ENCODE results near the gene HERC4. TPM values are rescaled to one million over a fixed set of nuclear protein-coding genes. Genes with fewer than 3 reads are reported as not detected.
"Not testable (repeated sequence)": the region's sequence is repeated elsewhere in the genome, so short reads cannot be mapped to it uniquely, and the experiment has no call there.

The HERC4 gene
- total RNA-seq, 3 donors from 2014 or later = 16.5 to 22.8 (median 20.3) TPM

- ATAC-seq (no peak), DNase-seq (no peak)
- H3K4me3 Mint-ChIP-seq = no peak overlapping the region
- peaks cover 52% of the 10 kb centered on the region for H3K4me1 Mint-ChIP-seq (ENCODE audit: low read depth)
- H3K36me3 Mint-ChIP-seq (ENCODE audit: insufficient read depth) = peaks cover 13% of the 10 kb centered on the region
- no peaks in the 10 kb centered on the region for H3K9me3 Mint-ChIP-seq
- no peaks in the 10 kb centered on the region for H3K27me3 Mint-ChIP-seq (ENCODE audit: low read depth)
These were observed 25.6 kb downstream of the HERC4 start for GRCh38 chr10:68049289-68050078.

- H3K27me3 Mint-ChIP-seq (ENCODE audit: low read depth) = no peaks in the 10 kb centered on the region
- H3K36me3 Mint-ChIP-seq (ENCODE audit: insufficient read depth) = peaks cover 14% of the 10 kb centered on the region
- DNase-seq (no peak), ATAC-seq (no peak)
- peaks cover 48% of the 10 kb centered on the region for H3K4me1 Mint-ChIP-seq (ENCODE audit: low read depth)
- H3K9me3 Mint-ChIP-seq = no peaks in the 10 kb centered on the region
- no peak overlapping the region for H3K4me3 Mint-ChIP-seq
These were observed 27.3 kb downstream of the HERC4 start for GRCh38 chr10:68047554-68048327.

GRCh38 chr10:68047122-68047521, 28.0 kb downstream of the HERC4 start:
- H3K4me3 Mint-ChIP-seq = no peak overlapping the region
- no peaks in the 10 kb centered on the region for H3K27me3 Mint-ChIP-seq (ENCODE audit: low read depth)
- peaks cover 14% of the 10 kb centered on the region for H3K36me3 Mint-ChIP-seq (ENCODE audit: insufficient read depth)
- no peaks in the 10 kb centered on the region for H3K9me3 Mint-ChIP-seq
- no peak for ATAC-seq
- DNase-seq = no peak
- peaks cover 45% of the 10 kb centered on the region for H3K4me1 Mint-ChIP-seq (ENCODE audit: low read depth)

- no peak for ATAC-seq
- H3K27me3 Mint-ChIP-seq (ENCODE audit: low read depth) = no peaks in the 10 kb centered on the region
- H3K4me3 Mint-ChIP-seq = no peak overlapping the region
- H3K9me3 Mint-ChIP-seq = no peaks in the 10 kb centered on the region
- DNase-seq = no peak
- peaks cover 12% of the 10 kb centered on the region for H3K36me3 Mint-ChIP-seq (ENCODE audit: insufficient read depth)
- H3K4me1 Mint-ChIP-seq (ENCODE audit: low read depth) = peaks cover 41% of the 10 kb centered on the region
These were observed 28.4 kb downstream of the HERC4 start for GRCh38 chr10:68046642-68047041.

DNA sequence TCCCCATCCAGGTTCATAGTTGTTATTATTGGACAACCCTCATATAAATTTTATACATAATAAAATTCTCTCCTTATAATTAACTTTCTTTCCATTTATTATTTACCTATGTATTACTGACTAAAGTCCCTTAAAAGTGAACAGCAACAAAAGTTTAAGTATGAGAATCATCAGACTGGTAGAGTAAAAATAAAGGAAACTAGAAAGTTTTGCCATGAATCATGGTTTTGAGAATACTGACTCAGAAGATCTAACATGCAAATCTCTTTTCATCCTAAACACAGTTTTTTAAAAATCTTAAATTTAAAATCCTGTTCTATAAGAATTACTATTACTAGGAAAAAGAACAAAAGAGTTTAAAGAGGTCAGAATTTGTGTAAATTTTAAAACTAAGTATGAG, 32.1 kb downstream of the HERC4 start:
- no peaks in the 10 kb centered on the region for H3K27me3 Mint-ChIP-seq (ENCODE audit: low read depth)
- H3K36me3 Mint-ChIP-seq (ENCODE audit: insufficient read depth) = peaks cover 14% of the 10 kb centered on the region
- no peaks in the 10 kb centered on the region for H3K9me3 Mint-ChIP-seq
- no peak overlapping the region for H3K4me3 Mint-ChIP-seq
- peaks cover 28% of the 10 kb centered on the region for H3K4me1 Mint-ChIP-seq (ENCODE audit: low read depth)
- DNase-seq (no peak), ATAC-seq (peak; percentile 76 to 84)

- no peaks in the 10 kb centered on the region for H3K27me3 Mint-ChIP-seq (ENCODE audit: low read depth)
- ATAC-seq (no peak), DNase-seq (no peak)
- H3K36me3 Mint-ChIP-seq (ENCODE audit: insufficient read depth) = peaks cover 27% of the 10 kb centered on the region
- H3K4me3 Mint-ChIP-seq = no peak overlapping the region
- H3K4me1 Mint-ChIP-seq (ENCODE audit: low read depth) = no peaks in the 10 kb centered on the region
- no peaks in the 10 kb centered on the region for H3K9me3 Mint-ChIP-seq
These were observed 43.0 kb downstream of the HERC4 start for GRCh38 chr10:68032113-68032512.

DNA sequence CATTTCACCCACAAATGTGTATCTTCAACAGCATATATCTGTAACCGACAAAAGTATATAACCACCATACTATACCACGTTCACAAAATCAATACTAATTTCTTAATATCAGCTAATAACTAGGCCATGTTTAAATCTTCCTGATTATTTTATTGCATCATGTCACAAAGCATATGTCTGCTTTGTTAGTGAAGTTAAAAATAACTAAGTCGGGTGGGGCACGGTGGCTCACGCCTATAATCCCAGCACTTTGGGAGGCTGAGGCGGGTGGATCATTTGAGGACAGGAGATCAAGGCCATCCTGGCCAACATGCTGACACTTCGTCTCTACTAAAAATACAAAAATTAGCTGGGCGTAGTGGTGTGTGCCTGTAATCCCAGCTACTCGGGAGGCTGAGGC, 47.7 kb downstream of the HERC4 start:
- DNase-seq (no peak), ATAC-seq (no peak)
- peaks cover 26% of the 10 kb centered on the region for H3K36me3 Mint-ChIP-seq (ENCODE audit: insufficient read depth)
- no peak overlapping the region for H3K4me3 Mint-ChIP-seq
- H3K4me1 Mint-ChIP-seq (ENCODE audit: low read depth) = peaks cover 3% of the 10 kb centered on the region
- H3K27me3 Mint-ChIP-seq (ENCODE audit: low read depth) = no peaks in the 10 kb centered on the region
- no peaks in the 10 kb centered on the region for H3K9me3 Mint-ChIP-seq

GRCh38 chr10:68023292-68023691, 51.8 kb downstream of the HERC4 start:
- ATAC-seq (no peak), DNase-seq (no peak)
- H3K36me3 Mint-ChIP-seq (ENCODE audit: insufficient read depth) = peaks cover 42% of the 10 kb centered on the region
- H3K9me3 Mint-ChIP-seq = no peaks in the 10 kb centered on the region
- no peak overlapping the region for H3K4me3 Mint-ChIP-seq
- H3K27me3 Mint-ChIP-seq (ENCODE audit: low read depth) = no peaks in the 10 kb centered on the region
- H3K4me1 Mint-ChIP-seq (ENCODE audit: low read depth) = peaks cover 4% of the 10 kb centered on the region

DNA sequence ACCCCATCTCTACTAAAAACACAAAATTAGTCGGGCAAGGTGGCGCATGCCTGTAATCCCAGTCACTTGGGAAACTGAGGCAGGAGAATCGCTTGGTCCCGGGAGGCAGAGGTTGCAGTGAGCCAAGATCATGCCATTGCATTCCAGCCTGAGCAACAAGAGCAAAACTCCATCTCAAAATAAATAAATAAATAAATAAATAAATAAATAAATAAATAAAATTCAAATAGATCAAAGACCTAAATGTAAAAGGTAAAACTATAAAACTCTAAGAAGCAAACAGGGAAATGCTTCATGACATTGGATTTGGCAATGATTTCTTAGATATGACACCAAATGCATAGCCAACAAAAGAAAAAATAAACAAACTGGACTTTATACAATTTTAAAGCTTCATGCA, 52.8 kb downstream of the HERC4 start:
- not testable (repeated sequence) for H3K4me3 Mint-ChIP-seq; H3K4me1 Mint-ChIP-seq (ENCODE audit: low read depth); H3K9me3 Mint-ChIP-seq; ATAC-seq; H3K27me3 Mint-ChIP-seq (ENCODE audit: low read depth); DNase-seq
- H3K36me3 Mint-ChIP-seq (ENCODE audit: insufficient read depth) = peaks cover 40% of the 10 kb centered on the region

DNA sequence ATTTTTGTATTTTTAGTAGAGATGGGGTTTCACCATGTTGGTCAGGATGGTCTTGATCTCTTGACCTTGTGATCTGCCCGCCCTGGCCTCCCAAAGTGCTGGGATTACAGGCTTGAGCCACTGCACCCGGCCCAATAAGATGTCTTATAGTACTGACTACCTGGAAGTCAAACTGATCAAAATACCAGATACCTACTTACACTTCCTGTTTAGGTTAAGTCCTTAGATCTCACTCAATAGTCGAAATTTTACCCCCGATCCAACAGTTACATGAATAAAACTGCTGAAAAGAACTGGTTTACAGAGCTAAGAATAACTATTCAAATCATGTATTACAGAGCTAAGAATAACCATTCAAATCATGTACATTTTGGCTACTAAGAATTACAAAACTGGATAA, 58.6 kb downstream of the HERC4 start:
- H3K4me3 Mint-ChIP-seq; DNase-seq; ATAC-seq; H3K4me1 Mint-ChIP-seq (ENCODE audit: low read depth); H3K27me3 Mint-ChIP-seq (ENCODE audit: low read depth); H3K9me3 Mint-ChIP-seq: not testable (repeated sequence)
- peaks cover 37% of the 10 kb centered on the region for H3K36me3 Mint-ChIP-seq (ENCODE audit: insufficient read depth)

DNA sequence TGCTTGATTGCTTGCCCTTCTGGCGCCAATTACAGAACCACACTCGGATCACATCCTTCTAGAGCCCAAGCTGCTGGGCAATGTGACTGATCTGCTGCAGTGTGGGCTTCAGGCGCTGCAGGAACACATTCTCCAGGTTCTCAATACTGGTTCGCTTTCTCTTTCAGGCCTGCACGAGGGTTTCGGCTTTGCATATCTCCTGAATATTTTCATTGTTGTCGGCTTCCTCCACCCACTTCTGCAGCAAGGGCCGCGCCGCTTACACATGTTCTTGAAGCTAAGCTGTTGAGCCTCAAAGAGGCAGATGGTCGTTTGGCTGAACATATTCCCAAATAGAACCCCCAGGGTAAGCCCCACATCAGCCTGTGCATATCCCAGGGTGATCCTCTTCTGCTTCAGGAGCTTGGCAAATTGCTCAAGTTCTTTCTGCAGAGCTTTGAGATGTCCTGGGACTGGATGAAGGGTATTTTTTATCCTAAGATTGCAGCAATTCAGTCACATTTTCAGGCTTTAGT, 64.6 kb downstream of the HERC4 start:
- H3K27me3 Mint-ChIP-seq (ENCODE audit: low read depth) = no peaks in the 10 kb centered on the region
- H3K4me1 Mint-ChIP-seq (ENCODE audit: low read depth) = no peaks in the 10 kb centered on the region
- H3K4me3 Mint-ChIP-seq = no peak overlapping the region
- H3K9me3 Mint-ChIP-seq = no peaks in the 10 kb centered on the region
- DNase-seq (no peak), ATAC-seq (no peak)
- peaks cover 46% of the 10 kb centered on the region for H3K36me3 Mint-ChIP-seq (ENCODE audit: insufficient read depth)

- H3K36me3 Mint-ChIP-seq (ENCODE audit: insufficient read depth) = peaks cover 61% of the 10 kb centered on the region
- ATAC-seq = no peak
- H3K9me3 Mint-ChIP-seq = no peaks in the 10 kb centered on the region
These were observed 67.7 kb downstream of the HERC4 start for GRCh38 chr10:68007356-68007755.

GRCh38 chr10:68001539-68001938, 73.5 kb downstream of the HERC4 start:
- H3K9me3 Mint-ChIP-seq = no peaks in the 10 kb centered on the region
- H3K4me1 Mint-ChIP-seq (ENCODE audit: low read depth) = peaks cover 2% of the 10 kb centered on the region
- no peak for DNase-seq
- H3K27me3 Mint-ChIP-seq (ENCODE audit: low read depth) = no peaks in the 10 kb centered on the region
- no peak for ATAC-seq
- no peak overlapping the region for H3K4me3 Mint-ChIP-seq
- H3K36me3 Mint-ChIP-seq (ENCODE audit: insufficient read depth) = peaks cover 27% of the 10 kb centered on the region

More at GRCh38 chr10:68007356-68007755, 67.7 kb downstream of the HERC4 start:
- peaks cover 2% of the 10 kb centered on the region for H3K4me1 Mint-ChIP-seq (ENCODE audit: low read depth)
- DNase-seq = no peak
- H3K4me3 Mint-ChIP-seq = no peak overlapping the region
- no peaks in the 10 kb centered on the region for H3K27me3 Mint-ChIP-seq (ENCODE audit: low read depth)

DNA sequence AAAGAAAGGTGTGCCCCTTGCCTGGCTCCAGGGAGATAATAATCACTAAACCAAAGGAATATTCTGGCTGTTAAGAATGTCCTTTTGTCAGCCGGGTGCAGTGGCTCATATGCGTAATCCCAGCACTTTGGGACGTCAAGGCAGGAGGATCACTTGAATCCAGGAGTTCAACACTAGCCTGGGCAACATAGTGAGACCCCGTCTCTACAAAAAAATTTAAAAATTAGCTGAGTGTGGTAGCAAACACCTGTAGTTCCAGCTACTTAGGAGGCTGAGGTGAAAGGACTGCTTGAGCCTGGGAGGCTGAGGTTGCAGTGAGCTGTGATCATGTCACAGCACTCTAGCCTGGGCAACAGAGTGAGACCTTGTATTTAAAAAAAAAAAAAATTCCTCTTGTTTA, 74.1 kb downstream of the HERC4 start:
- Mint-ChIP-seq H3K27me3 (ENCODE audit: low read depth) (no peaks in the 10 kb centered on the region), H3K9me3 (no peaks in the 10 kb centered on the region), H3K4me1 (ENCODE audit: low read depth) (peaks cover 2% of the 10 kb centered on the region), H3K36me3 (ENCODE audit: insufficient read depth) (peaks cover 26% of the 10 kb centered on the region), H3K4me3 (no peak overlapping the region)
- ATAC-seq (no peak), DNase-seq (no peak)

GRCh38 chr10:67990093-67990492, 85.0 kb downstream of the HERC4 start:
- Mint-ChIP-seq H3K36me3 (ENCODE audit: insufficient read depth) (peaks cover 38% of the 10 kb centered on the region), H3K27me3 (ENCODE audit: low read depth) (no peaks in the 10 kb centered on the region), H3K4me3 (no peak overlapping the region), H3K9me3 (no peaks in the 10 kb centered on the region), H3K4me1 (ENCODE audit: low read depth) (peaks cover 9% of the 10 kb centered on the region)
- ATAC-seq = no peak
- DNase-seq = no peak
